ENCODE measurements around the gene ADAD2. TPM values are rescaled to one million over a fixed set of nuclear protein-coding genes. Genes with fewer than 3 reads are reported as not detected.

ADAD2 gene
- total and polyA plus RNA-seq, 3 experiments from 2014 or later = 0.40 TPM; not detected in 2

DNA sequence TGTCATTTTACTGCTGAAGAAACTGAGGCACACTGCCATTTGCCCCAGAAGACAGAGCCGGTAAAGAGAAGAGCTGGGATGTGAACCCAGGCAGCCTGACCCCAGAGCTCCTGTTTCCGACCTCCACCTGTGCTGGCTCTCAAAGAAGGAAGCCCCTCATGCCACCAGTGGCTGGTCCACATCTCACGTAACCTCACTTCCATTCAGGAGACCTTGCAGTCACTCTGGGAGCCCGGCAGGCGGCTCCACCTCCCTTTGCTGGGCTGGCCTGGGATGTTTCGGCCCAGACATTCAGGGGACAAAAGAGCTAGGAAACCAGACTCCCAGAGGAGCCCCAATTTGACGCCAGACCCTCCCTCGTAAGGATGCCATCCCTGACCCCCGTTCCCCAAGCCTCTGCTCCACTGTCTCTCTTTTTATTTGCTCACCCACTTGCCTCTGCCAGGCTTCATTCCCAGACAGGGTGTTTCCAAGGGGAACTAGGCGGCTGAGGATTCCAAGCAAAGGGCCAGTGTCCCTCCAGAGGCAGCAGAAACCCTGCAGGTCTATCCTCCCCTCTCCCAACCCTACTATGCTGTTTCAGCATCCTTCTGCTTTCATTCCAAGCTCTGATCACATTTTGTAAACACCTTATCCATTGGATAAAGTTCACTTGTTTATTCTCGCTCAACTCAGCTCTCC is 6.9 kb upstream of the ADAD2 start:
- H3K4me3 Mint-ChIP-seq = peak overlapping the region in 3 of 7 donors; percentile 4 to 86 (median 47)
- H3K4me3 ChIP-seq (ENCODE audit: low read length) = no peak overlapping the region
- H3K27me3 Mint-ChIP-seq = no peaks in the 10 kb centered on the region
- H3K9me3 ChIP-seq (ENCODE audit: low read length) = no peaks in the 10 kb centered on the region
- POLR2A ChIA-PET = no interaction called here
- H3K4me1 ChIP-seq (ENCODE audit: insufficient read depth, low read length) = peaks cover 14% of the 10 kb centered on the region
- peaks cover 9% of the 10 kb centered on the region for H3K36me3 ChIP-seq (ENCODE audit: insufficient read depth, low read length)
- no peak for DNase-seq
- peaks cover 21 to 29% (median 23%) of the 10 kb centered on the region in 3 donors for H3K4me1 Mint-ChIP-seq
- H3K36me3 Mint-ChIP-seq = peaks cover 0 to 60% (median 3%) of the 10 kb centered on the region in 3 donors
- no peaks in the 10 kb centered on the region for H3K27me3 ChIP-seq (ENCODE audit: insufficient read depth, low read length, poor library complexity, severe bottlenecking)
- H3K27ac ChIP-seq (ENCODE audit: low read depth, low read length) = no peak overlapping the region
- CTCF ChIA-PET = interaction anchor here (0.7 kb wide), 1 partner anchor 9 kb away, joined by 3 read pairs; no protein-coding TSS in a partner anchor
- peak overlapping the region in 2 of 8 donors; percentile 48 to 79 for H3K27ac Mint-ChIP-seq
- no peaks in the 10 kb centered on the region for H3K9me3 Mint-ChIP-seq

DNA sequence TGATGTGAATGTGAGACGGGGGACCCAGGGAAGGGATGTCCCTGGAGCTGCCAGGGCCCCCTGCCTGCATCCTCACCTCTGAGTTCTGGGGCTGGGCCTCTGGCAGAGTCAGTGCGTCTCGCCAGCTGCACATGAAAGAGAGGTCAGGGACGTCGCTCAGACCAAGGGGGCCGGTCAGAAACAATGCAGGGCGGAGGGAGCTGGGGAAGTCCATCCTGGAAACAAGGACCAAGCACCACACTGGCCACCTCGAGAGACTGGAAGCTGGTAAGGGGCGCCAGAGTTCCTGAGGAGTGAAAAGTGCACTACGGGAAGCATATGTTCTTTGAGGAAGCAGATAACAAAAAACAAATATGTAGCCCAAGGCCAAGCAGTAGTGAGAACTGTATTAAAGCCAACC is 6.2 kb upstream of the ADAD2 start:
- no peak for DNase-seq
- H3K9me3 Mint-ChIP-seq = no peaks in the 10 kb centered on the region
- no peak overlapping the region for H3K4me3 ChIP-seq (ENCODE audit: low read length)
- H3K27me3 Mint-ChIP-seq = no peaks in the 10 kb centered on the region
- peaks cover 0 to 55% (median 3%) of the 10 kb centered on the region in 3 donors for H3K36me3 Mint-ChIP-seq
- ChIA-PET CTCF (no interaction called here), POLR2A (no interaction called here)
- no peaks in the 10 kb centered on the region for H3K9me3 ChIP-seq (ENCODE audit: low read length)
- H3K4me3 Mint-ChIP-seq = peak overlapping the region; percentile 86 to 99 (median 93)
- H3K4me1 ChIP-seq (ENCODE audit: insufficient read depth, low read length) = peaks cover 14% of the 10 kb centered on the region
- H3K27ac ChIP-seq (ENCODE audit: low read depth, low read length) = no peak overlapping the region
- no peaks in the 10 kb centered on the region for H3K27me3 ChIP-seq (ENCODE audit: insufficient read depth, low read length, poor library complexity, severe bottlenecking)
- H3K36me3 ChIP-seq (ENCODE audit: insufficient read depth, low read length) = peaks cover 9% of the 10 kb centered on the region
- peaks cover 21 to 29% (median 23%) of the 10 kb centered on the region in 3 donors for H3K4me1 Mint-ChIP-seq
- H3K27ac Mint-ChIP-seq = peak overlapping the region in 5 of 8 donors; percentile 28 to 79 (median 33)

DNA sequence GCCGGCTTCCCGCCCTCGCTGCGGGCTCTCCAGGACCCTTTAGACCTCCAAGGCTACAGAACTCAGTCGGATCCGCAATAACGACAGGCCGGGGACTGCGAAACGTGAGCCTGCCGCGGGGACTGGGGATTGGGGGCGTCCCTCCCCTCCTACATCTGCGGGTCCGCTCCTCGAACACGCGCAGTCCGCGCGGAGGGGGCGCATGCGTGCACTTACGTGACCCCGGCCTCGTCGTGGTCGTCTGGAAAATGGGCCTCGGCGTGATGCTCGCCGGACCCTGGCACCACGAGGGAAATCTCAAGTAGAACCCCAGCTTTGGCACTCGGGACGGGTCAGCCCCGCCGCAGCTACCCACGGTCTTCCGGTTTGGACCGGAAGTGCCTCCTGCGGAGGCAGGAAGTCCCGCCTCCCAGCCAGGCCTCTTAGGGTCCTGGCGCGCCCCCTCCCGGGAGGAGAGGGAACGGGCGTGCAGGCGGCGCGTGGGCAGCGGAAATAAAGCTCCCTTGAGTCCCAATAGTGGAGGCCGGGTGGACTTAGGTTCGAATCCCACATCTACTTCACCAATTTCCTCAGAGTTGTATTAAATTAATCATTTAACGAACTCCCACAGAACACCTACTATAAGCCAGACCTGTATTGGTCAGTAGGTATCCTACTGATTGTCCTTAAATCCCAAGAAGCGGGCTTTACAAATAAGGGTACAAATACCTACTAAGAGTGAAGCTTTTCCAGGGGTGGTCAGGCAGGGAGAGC is 4.1 kb upstream of the ADAD2 start, which contains the start of gene TAF1C:
Gene TAF1C, minus strand, starts transcription at position 373 of the 753 bp plus-strand sequence. CDS start 2,069 bp downstream, outside the sequence.
- Histone ChIP-seq H3K27me3 (ENCODE audit: insufficient read depth, low read length, poor library complexity, severe bottlenecking) (no peaks in the 10 kb centered on the region), H3K36me3 (ENCODE audit: insufficient read depth, low read length) (peaks cover 9% of the 10 kb centered on the region), H3K27ac (ENCODE audit: low read depth, low read length) (peak within 1 kb of the TSS; percentile 90), H3K9me3 (ENCODE audit: low read length) (no peaks in the 10 kb centered on the region), H3K4me1 (ENCODE audit: insufficient read depth, low read length) (peaks cover 14% of the 10 kb centered on the region), H3K4me3 (ENCODE audit: low read length) (peak within 1 kb of the TSS; percentile 99)
- POLR2A ChIA-PET = interaction anchor here (1.8 kb wide), 1 partner anchor 70 kb away, joined by 13 read pairs; the partner anchor contains the start of gene MBTPS1
- Mint-ChIP-seq H3K9me3 (no peaks in the 10 kb centered on the region), H3K27me3 (no peaks in the 10 kb centered on the region), H3K27ac (peak within 1 kb of the TSS; percentile 86 to 97 (median 94)), H3K36me3 (peaks cover 0 to 39% (median 3%) of the 10 kb centered on the region in 3 donors), H3K4me1 (peaks cover 21 to 29% (median 23%) of the 10 kb centered on the region in 3 donors), H3K4me3 (peak within 1 kb of the TSS; percentile 90 to 99 (median 96))
- CTCF ChIA-PET = interaction anchor here (0.6 to 2.3 kb wide), 28 partner anchors 9 to 319 kb away, joined by 3 to 54 read pairs (median 5); partner anchors contain the start of genes MBTPS1 and OSGIN1
- peak; percentile 83 to 92 (median 86) for DNase-seq

DNA sequence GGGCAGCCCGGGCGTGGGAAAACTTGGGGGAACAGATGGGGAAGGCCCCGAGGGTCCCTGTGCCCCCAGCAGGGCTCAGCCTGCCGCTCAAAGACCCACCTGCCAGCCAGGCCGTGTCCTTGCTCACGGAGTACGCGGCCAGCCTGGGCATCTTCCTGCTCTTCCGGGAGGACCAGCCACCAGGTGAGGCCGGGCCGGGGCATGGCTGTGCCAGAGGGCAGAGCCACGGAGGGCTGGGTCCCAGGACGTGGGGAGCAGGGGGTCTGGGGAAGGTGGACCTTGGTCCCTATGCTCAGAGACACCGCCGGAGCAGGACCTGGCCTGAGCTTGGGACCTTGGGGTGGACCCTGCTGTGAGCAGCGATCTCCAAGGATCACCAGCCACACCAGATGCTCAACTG is 509 bp downstream of the ADAD2 start:
- CTCF ChIA-PET = no interaction called here
- Mint-ChIP-seq H3K36me3 (peaks cover 0 to 4% (median 0%) of the 10 kb centered on the region in 3 donors), H3K27me3 (no peaks in the 10 kb centered on the region), H3K4me1 (peaks cover 16 to 26% (median 16%) of the 10 kb centered on the region in 3 donors), H3K27ac (no peak overlapping the region), H3K9me3 (no peaks in the 10 kb centered on the region), H3K4me3 (no peak overlapping the region)
- no peak for DNase-seq
- no peak overlapping the region for H3K27ac ChIP-seq (ENCODE audit: low read depth, low read length)
- POLR2A ChIA-PET = no interaction called here
- no peak overlapping the region for H3K4me3 ChIP-seq (ENCODE audit: low read length)
- peaks cover 14% of the 10 kb centered on the region for H3K4me1 ChIP-seq (ENCODE audit: insufficient read depth, low read length)
- H3K9me3 ChIP-seq (ENCODE audit: low read length) = no peaks in the 10 kb centered on the region
- no peaks in the 10 kb centered on the region for H3K36me3 ChIP-seq (ENCODE audit: insufficient read depth, low read length)
- H3K27me3 ChIP-seq (ENCODE audit: insufficient read depth, low read length, poor library complexity, severe bottlenecking) = no peaks in the 10 kb centered on the region

DNA sequence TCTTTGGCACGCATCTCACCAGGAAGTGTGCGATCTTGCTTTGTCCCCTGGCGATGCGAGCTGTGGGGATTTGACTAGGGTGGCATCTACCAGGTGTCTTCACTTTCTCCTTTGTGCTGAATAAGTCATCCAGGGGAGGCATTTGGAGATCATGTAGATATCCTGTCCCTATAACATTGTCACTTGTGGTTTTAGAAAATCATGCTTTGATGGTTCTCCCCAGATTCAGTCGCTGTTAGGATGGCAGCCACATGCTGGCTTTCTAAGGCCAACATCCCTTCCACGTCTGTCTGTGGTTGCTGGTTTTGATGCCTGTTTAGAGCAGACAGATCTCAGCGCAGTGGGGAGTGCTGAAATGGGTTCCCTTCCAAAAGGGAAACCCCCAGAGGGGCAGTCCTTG is 2.5 kb downstream of the ADAD2 start:
- Mint-ChIP-seq H3K4me3 (peak overlapping the region in 3 of 7 donors; percentile 50 to 60 (median 55)), H3K4me1 (peaks cover 13 to 20% (median 16%) of the 10 kb centered on the region in 3 donors), H3K36me3 (no peaks in the 10 kb centered on the region), H3K27ac (peak overlapping the region in 2 of 8 donors; percentile 12 to 34), H3K9me3 (no peaks in the 10 kb centered on the region), H3K27me3 (peaks cover 0 to 4% of the 10 kb centered on the region in 2 donors)
- Histone ChIP-seq H3K27ac (ENCODE audit: low read depth, low read length) (no peak overlapping the region), H3K27me3 (ENCODE audit: insufficient read depth, low read length, poor library complexity, severe bottlenecking) (no peaks in the 10 kb centered on the region), H3K36me3 (ENCODE audit: insufficient read depth, low read length) (no peaks in the 10 kb centered on the region), H3K4me1 (ENCODE audit: insufficient read depth, low read length) (peaks cover 13% of the 10 kb centered on the region), H3K4me3 (ENCODE audit: low read length) (no peak overlapping the region), H3K9me3 (ENCODE audit: low read length) (no peaks in the 10 kb centered on the region)
- ChIA-PET POLR2A (no interaction called here), CTCF (no interaction called here)
- DNase-seq = peak in 1 of 5 donors; percentile 29

DNA sequence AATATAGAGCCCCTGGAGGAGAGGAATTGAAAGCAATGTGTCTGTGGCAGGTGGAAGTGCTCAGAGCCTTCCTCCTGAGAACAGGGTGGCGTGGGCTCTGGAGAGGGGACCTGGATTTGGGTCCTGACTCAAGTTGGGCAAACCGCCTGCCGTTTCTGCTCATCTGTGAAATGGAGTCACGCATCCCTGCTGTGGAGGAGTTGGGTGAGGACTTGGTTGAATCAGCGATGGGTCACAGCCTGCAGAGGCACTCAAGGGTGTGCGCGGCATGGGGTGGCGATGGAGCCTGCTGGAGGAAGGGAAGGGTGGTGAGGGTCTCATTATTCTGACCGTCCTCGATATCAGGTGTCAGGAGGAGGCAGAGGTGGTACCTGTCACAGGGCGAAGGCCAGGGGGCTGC is 3.1 kb downstream of the ADAD2 start:
- DNase-seq = no peak
- H3K4me3 Mint-ChIP-seq = peak overlapping the region in 4 of 7 donors; percentile 50 to 60 (median 54)
- no peaks in the 10 kb centered on the region for H3K36me3 Mint-ChIP-seq
- H3K9me3 ChIP-seq (ENCODE audit: low read length) = no peaks in the 10 kb centered on the region
- peaks cover 13% of the 10 kb centered on the region for H3K4me1 ChIP-seq (ENCODE audit: insufficient read depth, low read length)
- H3K27ac Mint-ChIP-seq = peak overlapping the region in 4 of 8 donors; percentile 34 to 72 (median 46)
- H3K27ac ChIP-seq (ENCODE audit: low read depth, low read length) = no peak overlapping the region
- no peak overlapping the region for H3K4me3 ChIP-seq (ENCODE audit: low read length)
- CTCF ChIA-PET = no interaction called here
- H3K27me3 ChIP-seq (ENCODE audit: insufficient read depth, low read length, poor library complexity, severe bottlenecking) = no peaks in the 10 kb centered on the region
- no peaks in the 10 kb centered on the region for H3K9me3 Mint-ChIP-seq
- no peaks in the 10 kb centered on the region for H3K36me3 ChIP-seq (ENCODE audit: insufficient read depth, low read length)
- H3K4me1 Mint-ChIP-seq = peaks cover 13 to 20% (median 16%) of the 10 kb centered on the region in 3 donors
- peaks cover 0 to 4% of the 10 kb centered on the region in 2 donors for H3K27me3 Mint-ChIP-seq
- POLR2A ChIA-PET = no interaction called here

DNA sequence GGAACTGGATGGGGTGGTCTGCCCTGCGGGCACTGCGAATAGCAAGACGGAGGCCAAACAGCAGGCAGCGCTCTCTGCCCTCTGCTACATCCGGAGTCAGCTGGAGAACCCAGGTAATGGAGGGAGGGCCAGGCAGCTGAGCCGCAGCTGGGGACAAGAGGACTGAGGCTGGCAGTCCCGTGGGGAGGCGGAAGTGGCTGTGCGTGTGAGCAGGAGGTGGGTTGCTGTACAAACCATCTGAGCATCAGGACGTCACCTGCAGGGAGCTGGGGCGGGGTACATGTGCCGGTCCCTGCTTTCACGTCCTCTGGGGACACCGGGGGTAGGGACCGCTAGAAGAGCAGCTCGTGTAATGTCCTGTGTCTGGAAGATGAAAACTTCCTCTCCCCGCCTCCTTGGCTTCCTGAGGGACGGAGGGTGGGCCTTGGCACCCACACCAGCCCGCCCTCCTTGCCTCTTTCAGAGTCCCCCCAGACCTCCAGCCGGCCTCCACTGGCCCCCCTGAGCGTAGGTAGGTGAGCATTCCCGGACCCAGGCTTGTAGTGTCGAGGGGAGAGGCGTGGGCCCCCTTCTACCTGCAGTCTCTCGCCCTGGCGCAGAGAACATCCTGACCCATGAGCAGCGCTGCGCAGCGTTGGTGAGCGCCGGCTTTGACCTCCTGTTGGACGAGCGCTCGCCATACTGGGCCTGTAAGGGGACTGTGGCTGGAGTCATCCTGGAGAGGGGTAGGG is 3.7 kb downstream of the ADAD2 start:
- Mint-ChIP-seq H3K4me3 (peak overlapping the region in 5 of 7 donors; percentile 50 to 60 (median 52)), H3K27me3 (peaks cover 0 to 4% of the 10 kb centered on the region in 2 donors), H3K36me3 (no peaks in the 10 kb centered on the region), H3K4me1 (peaks cover 13 to 20% (median 16%) of the 10 kb centered on the region in 3 donors), H3K27ac (peak overlapping the region in 4 of 8 donors; percentile 43 to 72 (median 62)), H3K9me3 (no peaks in the 10 kb centered on the region)
- Histone ChIP-seq H3K4me1 (ENCODE audit: insufficient read depth, low read length) (peaks cover 13% of the 10 kb centered on the region), H3K36me3 (ENCODE audit: insufficient read depth, low read length) (no peaks in the 10 kb centered on the region), H3K27ac (ENCODE audit: low read depth, low read length) (no peak overlapping the region), H3K27me3 (ENCODE audit: insufficient read depth, low read length, poor library complexity, severe bottlenecking) (no peaks in the 10 kb centered on the region), H3K9me3 (ENCODE audit: low read length) (no peaks in the 10 kb centered on the region), H3K4me3 (ENCODE audit: low read length) (no peak overlapping the region)
- POLR2A ChIA-PET = no interaction called here
- DNase-seq = peak in 3 of 5 donors; percentile 27 to 66 (median 50)
- CTCF ChIA-PET = interaction anchor here (2.1 kb wide), 1 partner anchor 7 kb away, joined by 9 read pairs; the partner anchor contains the start of gene TAF1C
